Fibroblast of lung (primary cell): ENCODE measurements around the gene BIRC5.
"Not testable (repeated sequence)": the region's sequence is repeated elsewhere in the genome, so short reads cannot be mapped to it uniquely, and the experiment has no call there.

Experiments
- EZH2 ChIP-seq: IDR thresholded peaks from 2 replicates; pipeline ENCODE4 v1.5.1; 2012; ENCODE audit warnings: low read length, control low read depth, mild to moderate bottlenecking; ENCODE audit errors: missing control alignments
- TF ChIP-seq, protein P1 (sequence below), 2 donors: IDR thresholded peaks in 1 of 2; conservative IDR thresholded peaks in 1 of 2; 1 replicate in 1 of 2; 2 replicates in 1 of 2; pipeline ENCODE4 v1.5.1; 2011 to 2012; ENCODE audit warnings: low read length in 2 of 2, control low read depth in 1 of 2, inconsistent platforms in 1 of 2, low read depth in 1 of 2, mild to moderate bottlenecking in 1 of 2

DNA sequence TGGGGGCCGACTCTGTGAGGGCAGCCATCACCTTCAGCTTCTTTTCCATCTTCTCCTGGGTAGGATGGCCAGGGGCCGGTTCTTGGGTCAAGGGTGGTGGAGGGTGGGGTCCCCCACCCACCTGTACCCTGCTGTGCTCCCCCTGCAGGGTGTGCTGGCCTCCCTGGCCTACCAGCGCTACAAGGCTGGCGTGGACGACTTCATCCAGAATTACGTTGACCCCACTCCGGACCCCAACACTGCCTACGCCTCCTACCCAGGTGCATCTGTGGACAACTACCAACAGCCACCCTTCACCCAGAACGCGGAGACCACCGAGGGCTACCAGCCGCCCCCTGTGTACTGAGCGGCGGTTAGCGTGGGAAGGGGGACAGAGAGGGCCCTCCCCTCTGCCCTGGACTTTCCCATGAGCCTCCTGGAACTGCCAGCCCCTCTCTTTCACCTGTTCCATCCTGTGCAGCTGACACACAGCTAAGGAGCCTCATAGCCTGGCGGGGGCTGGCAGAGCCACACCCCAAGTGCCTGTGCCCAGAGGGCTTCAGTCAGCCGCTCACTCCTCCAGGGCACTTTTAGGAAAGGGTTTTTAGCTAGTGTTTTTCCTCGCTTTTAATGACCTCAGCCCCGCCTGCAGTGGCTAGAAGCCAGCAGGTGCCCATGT, 42.3 kb upstream of the BIRC5 start:
- TF ChIP-seq, protein P1, sequence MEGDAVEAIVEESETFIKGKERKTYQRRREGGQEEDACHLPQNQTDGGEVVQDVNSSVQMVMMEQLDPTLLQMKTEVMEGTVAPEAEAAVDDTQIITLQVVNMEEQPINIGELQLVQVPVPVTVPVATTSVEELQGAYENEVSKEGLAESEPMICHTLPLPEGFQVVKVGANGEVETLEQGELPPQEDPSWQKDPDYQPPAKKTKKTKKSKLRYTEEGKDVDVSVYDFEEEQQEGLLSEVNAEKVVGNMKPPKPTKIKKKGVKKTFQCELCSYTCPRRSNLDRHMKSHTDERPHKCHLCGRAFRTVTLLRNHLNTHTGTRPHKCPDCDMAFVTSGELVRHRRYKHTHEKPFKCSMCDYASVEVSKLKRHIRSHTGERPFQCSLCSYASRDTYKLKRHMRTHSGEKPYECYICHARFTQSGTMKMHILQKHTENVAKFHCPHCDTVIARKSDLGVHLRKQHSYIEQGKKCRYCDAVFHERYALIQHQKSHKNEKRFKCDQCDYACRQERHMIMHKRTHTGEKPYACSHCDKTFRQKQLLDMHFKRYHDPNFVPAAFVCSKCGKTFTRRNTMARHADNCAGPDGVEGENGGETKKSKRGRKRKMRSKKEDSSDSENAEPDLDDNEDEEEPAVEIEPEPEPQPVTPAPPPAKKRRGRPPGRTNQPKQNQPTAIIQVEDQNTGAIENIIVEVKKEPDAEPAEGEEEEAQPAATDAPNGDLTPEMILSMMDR (conservative IDR thresholded peaks at IDR 0.05 in 1 of 2, IDR thresholded peaks at IDR 0.05 in 1 of 2; ENCODE audit: low read depth in 1 of 2, low read length in 2 of 2): not testable (repeated sequence)
- not testable (repeated sequence) for TF ChIP-seq EZH2
